ENCODE results near the gene SLC17A7. TPM values are rescaled to one million over a fixed set of nuclear protein-coding genes. Genes with fewer than 3 reads are reported as not detected.
A peak's percentile ranks its signal among the peaks of the same experiment; 100 is the strongest.

SLC17A7 gene
- total and polyA plus RNA-seq, 2 of the 13 experiments (the other 11 are each of a cell fraction or from before 2014, with no cell fraction given): 0.32 TPM; not detected in 1

GRCh38 chr19:49430678-49431329 is 10.5 kb downstream of the SLC17A7 start:
- H4K20me1 ChIP-seq (ENCODE audit: insufficient read depth, low read length): no peaks in the 10 kb centered on the region
- WGBS (ENCODE audit: low lambda C conversion rate): 37% methylated on average over 23 of the region's 28 CpGs
- peaks cover 16% of the 10 kb centered on the region for H3K4me1 ChIP-seq (ENCODE audit: insufficient read depth, low read length)
- no peak overlapping the region for H3K27ac ChIP-seq (ENCODE audit: extremely low read length, insufficient read depth, low read length)
- H2AFZ ChIP-seq (ENCODE audit: low read length): no peak overlapping the region
- H3K27me3 ChIP-seq (ENCODE audit: control insufficient read depth in 1 of 2, insufficient read depth in 2 of 2, low read length in 2 of 2): peaks cover 6 to 87% of the 10 kb centered on the region in 2 experiments; a peak in 4 of 5 replicates
- DNase-seq (ENCODE audit: low spot score) (no peak), FAIRE-seq (no peak), ATAC-seq (peak; percentile 48)
- H3K4me2 ChIP-seq (ENCODE audit: low read depth, low read length): no peak overlapping the region
- CTCF ChIA-PET (ENCODE audit: low intra/inter-chr PET ratio, low total read pairs): interaction anchor here (1.9 kb wide), 1 partner anchor 39 kb away, joined by 16 read pairs; no protein-coding TSS in a partner anchor
- in situ Hi-C loops (cut with HindIII; ENCODE audit: extremely low pct_ligation_motif_present, low pct_unique_long_range_greater_than_20kb): no loop called here
- H3K9ac ChIP-seq (ENCODE audit: insufficient read depth, low read depth, low read length): no peak overlapping the region
- no peaks in the 10 kb centered on the region for H3K9me3 ChIP-seq (ENCODE audit: low read length)
- BruUV-seq (replicated peaks): no TSS peak
- H3K36me3 ChIP-seq (replicated peaks in 1 of 2; ENCODE audit: control insufficient read depth in 1 of 2, insufficient read depth in 2 of 2, low read length in 2 of 2): no peaks in the 10 kb centered on the region
- H3K4me3 ChIP-seq (replicated peaks in 1 of 3; ENCODE audit: insufficient read depth in 1 of 3, low read depth in 2 of 3, low read length in 3 of 3): no peak overlapping the region
- intact Hi-C loops (cut with micrococcal nuclease; ENCODE audit: unreplicated experiment): no loop called here
- H3K79me2 ChIP-seq (ENCODE audit: insufficient read depth, low read length): no peaks in the 10 kb centered on the region
- POLR2A ChIA-PET: no interaction called here
- TF ChIP-seq ZNF562 (CRISPR knock-in tag; IDR thresholded peaks at IDR 0.05; ENCODE audit: borderline replicate concordance) (no peak), BRD4 (CRISPR knock-in tag; IDR thresholded peaks at IDR 0.05) (no peak), ZNF850 (CRISPR knock-in tag; conservative IDR thresholded peaks at IDR 0.05) (no peak), CEBPZ (IDR thresholded peaks at IDR 0.05; ENCODE audit: low read length) (no peak), ZNF367 (CRISPR knock-in tag; IDR thresholded peaks at IDR 0.05; ENCODE audit: borderline replicate concordance) (no peak), RAD21 (CRISPR knock-in tag; IDR thresholded peaks at IDR 0.05) (0 out of 2 replicates have a peak, but pooled peaks have one; percentile 10), ZNF775 (CRISPR knock-in tag; IDR thresholded peaks at IDR 0.05; ENCODE audit: borderline replicate concordance) (no peak), CREM (IDR thresholded peaks at IDR 0.05) (no peak), CREM (CRISPR knock-in tag; IDR thresholded peaks at IDR 0.05) (no peak), STAG1 (CRISPR knock-in tag; IDR thresholded peaks at IDR 0.05) (peak; percentile 37), GTF3A (CRISPR knock-in tag; conservative IDR thresholded peaks at IDR 0.05) (no peak), GABPB1 (CRISPR knock-in tag; IDR thresholded peaks at IDR 0.05) (no peak)
- TF ChIP-seq, protein P1, sequence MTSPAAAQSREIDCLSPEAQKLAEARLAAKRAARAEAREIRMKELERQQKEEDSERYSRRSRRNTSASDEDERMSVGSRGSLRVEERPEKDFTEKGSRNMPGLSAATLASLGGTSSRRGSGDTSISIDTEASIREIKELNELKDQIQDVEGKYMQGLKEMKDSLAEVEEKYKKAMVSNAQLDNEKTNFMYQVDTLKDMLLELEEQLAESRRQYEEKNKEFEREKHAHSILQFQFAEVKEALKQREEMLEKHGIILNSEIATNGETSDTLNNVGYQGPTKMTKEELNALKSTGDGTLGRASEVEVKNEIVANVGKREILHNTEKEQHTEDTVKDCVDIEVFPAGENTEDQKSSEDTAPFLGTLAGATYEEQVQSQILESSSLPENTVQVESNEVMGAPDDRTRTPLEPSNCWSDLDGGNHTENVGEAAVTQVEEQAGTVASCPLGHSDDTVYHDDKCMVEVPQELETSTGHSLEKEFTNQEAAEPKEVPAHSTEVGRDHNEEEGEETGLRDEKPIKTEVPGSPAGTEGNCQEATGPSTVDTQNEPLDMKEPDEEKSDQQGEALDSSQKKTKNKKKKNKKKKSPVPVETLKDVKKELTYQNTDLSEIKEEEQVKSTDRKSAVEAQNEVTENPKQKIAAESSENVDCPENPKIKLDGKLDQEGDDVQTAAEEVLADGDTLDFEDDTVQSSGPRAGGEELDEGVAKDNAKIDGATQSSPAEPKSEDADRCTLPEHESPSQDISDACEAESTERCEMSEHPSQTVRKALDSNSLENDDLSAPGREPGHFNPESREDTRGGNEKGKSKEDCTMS (CRISPR knock-in tag; conservative IDR thresholded peaks at IDR 0.05): no peak
- TF ChIP-seq, protein P2, sequence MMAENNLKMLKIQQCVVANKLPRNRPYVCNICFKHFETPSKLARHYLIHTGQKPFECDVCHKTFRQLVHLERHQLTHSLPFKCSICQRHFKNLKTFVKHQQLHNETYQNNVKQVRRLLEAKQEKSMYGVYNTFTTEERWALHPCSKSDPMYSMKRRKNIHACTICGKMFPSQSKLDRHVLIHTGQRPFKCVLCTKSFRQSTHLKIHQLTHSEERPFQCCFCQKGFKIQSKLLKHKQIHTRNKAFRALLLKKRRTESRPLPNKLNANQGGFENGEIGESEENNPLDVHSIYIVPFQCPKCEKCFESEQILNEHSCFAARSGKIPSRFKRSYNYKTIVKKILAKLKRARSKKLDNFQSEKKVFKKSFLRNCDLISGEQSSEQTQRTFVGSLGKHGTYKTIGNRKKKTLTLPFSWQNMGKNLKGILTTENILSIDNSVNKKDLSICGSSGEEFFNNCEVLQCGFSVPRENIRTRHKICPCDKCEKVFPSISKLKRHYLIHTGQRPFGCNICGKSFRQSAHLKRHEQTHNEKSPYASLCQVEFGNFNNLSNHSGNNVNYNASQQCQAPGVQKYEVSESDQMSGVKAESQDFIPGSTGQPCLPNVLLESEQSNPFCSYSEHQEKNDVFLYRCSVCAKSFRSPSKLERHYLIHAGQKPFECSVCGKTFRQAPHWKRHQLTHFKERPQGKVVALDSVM (CRISPR knock-in tag; IDR thresholded peaks at IDR 0.05): peak; percentile 96
- TF ChIP-seq, protein P3, sequence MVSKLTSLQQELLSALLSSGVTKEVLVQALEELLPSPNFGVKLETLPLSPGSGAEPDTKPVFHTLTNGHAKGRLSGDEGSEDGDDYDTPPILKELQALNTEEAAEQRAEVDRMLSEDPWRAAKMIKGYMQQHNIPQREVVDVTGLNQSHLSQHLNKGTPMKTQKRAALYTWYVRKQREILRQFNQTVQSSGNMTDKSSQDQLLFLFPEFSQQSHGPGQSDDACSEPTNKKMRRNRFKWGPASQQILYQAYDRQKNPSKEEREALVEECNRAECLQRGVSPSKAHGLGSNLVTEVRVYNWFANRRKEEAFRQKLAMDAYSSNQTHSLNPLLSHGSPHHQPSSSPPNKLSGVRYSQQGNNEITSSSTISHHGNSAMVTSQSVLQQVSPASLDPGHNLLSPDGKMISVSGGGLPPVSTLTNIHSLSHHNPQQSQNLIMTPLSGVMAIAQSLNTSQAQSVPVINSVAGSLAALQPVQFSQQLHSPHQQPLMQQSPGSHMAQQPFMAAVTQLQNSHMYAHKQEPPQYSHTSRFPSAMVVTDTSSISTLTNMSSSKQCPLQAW (CRISPR knock-in tag; IDR thresholded peaks at IDR 0.05): no peak
